RPMI8226 (cell line): ENCODE results near the gene NR3C1.

ENCODE experiments used
- DNase-seq: peaks from one replicate; pipeline ENCODE4 v3.0.0-alpha.2; 2015

NR3C1 gene

GRCh38 chr5:143425835-143426234 is 22.3 kb upstream of the NR3C1 start:
- DNase-seq, result no peak

- DNase-seq, result no peak
Measured at GRCh38 chr5:143418140-143418866, 14.8 kb upstream of the NR3C1 start.

- DNase-seq, result no peak
Measured at GRCh38 chr5:143417503-143418139, 14.1 kb upstream of the NR3C1 start.

DNA sequence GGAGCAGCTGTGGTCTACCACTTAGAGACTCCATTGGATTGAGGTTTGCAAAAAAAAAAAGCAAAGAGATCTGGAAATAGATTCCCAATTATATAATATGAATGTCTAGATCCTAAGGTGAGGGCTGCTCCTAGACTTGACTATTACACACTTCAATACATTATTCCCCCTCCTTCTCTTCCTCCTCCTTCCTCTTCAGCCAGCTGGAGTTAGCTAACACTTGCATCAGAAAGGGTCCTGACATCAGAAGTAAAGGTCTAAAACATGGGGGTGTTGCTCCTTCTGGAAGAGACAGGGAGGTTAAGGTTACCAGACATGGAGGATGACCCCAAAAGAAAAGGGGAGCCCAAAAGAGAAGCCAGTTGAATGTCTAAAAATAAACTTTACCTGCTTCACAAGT is 12.9 kb upstream of the NR3C1 start:
- no peak for DNase-seq

DNA sequence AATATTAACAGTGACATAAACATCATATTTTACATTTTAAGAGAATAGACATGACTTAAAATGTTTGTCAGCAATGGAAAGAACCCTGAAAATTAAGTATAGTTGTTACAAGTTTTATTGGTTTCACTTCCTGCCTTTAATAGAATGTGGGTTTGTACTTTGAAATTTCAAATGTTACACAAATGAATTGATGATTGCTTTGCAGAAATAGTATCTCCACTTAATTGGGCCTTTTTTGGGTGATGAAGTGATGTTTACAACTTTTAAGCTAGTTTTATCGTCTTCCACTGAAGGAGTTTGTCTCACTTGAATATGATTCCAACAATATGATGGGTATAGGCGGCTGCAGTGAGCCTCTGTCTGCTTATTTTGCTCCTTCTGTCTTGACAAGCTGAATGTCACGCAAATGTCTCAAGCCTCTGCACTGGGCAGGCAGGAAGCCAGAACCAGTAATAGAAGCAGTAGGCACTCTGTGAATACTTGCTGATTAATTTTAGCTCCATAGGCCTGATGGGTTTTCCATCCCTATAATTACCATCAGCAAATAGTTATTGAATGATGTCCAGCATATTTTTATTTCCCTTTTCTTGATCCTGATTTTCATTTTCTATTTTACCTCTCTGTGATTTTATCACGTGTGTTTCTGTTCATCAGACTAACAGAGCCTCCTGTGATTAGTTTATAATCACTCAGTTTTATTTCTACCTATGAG is 10.6 kb upstream of the NR3C1 start:
- peak; percentile 11 for DNase-seq

GRCh38 chr5:143412661-143413342 is 9.3 kb upstream of the NR3C1 start:
- DNase-seq, result peak; percentile 0

DNA sequence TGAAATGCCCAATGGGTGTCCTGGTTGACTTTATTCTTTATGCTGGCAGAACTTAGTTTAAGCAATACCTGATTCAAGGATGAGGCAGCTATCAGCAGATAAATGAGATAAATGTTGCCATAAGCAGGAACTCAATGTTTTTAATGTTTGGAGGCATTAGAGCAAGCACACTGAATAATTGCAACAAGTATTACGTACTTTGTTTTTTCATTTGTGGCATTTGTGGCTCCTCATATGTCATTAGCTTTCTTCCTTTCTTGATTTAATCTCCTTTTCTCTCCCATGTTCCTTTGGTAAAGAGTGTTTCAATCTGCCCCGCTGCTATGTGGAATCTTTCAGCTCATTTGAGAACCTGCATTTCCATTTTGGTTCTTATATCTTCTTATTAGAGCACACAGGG is 6.4 kb upstream of the NR3C1 start:
- DNase-seq, result no peak

GRCh38 chr5:143406408-143406807 is 2.9 kb upstream of the NR3C1 start:
- DNase-seq, result peak; percentile 0

- DNase-seq, result no peak
Measured at GRCh38 chr5:143405849-143406098, 2.3 kb upstream of the NR3C1 start.

- DNase-seq, result peak; percentile 93
Measured at GRCh38 chr5:143405063-143405848, 1.8 kb upstream of the NR3C1 start.

- DNase-seq, result peak; percentile 88
Measured at GRCh38 chr5:143404416-143405062, 1.1 kb upstream of the NR3C1 start.

DNA sequence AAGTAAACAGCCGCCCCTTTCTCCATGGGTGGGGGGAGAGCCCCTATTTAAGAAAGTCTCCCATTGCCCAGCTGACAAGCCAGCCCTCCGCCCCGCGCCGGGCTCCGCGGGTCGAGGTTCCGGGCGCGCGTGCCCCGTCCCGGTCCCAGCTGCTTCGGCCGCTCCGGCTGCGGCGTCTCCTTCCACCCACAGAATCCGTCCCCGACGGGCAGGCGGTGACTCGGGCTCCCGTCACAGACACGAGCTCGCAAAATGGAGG is 223 bp downstream of the NR3C1 start:
- no peak for DNase-seq

- DNase-seq, result peak; percentile 69
Measured at GRCh38 chr5:143402553-143403333, 743 bp downstream of the NR3C1 start.

GRCh38 chr5:143402017-143402552 is 1.4 kb downstream of the NR3C1 start:
- DNase-seq, result peak; percentile 52

- DNase-seq, result no peak
Measured at GRCh38 chr5:143401227-143402016, 2.1 kb downstream of the NR3C1 start.

DNA sequence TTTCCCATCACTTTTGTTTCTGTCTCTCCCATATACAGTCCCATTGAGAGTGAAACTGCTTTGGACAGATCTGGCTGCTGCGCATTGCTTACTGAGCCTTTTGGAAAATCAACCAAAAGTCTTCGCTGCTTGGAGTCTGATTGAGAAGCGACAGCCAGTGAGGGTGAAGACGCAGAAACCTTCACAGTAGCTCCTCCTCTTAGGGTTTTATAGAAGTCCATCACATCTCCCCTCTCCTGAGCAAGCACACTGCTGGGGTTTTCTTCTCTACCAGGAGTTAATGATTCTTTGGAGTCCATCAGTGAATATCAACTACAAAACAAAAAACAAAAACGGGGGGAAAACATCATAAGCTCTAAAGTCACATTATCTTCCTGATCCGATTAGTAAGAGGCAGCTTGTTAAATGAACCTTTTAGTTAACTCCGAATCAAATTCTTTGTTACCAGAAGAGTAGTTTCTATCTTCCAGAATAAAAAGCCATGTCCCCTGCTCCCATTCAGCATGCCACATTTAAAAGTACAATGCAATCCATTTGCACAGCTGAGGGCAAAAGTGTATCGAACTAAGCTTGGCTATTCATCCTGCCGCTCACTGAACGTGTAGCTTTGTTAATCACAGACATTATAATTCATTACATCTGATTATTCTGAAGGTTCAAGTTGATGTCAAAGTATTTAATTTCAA is 2.8 kb downstream of the NR3C1 start:
- DNase-seq, result peak; percentile 82

DNA sequence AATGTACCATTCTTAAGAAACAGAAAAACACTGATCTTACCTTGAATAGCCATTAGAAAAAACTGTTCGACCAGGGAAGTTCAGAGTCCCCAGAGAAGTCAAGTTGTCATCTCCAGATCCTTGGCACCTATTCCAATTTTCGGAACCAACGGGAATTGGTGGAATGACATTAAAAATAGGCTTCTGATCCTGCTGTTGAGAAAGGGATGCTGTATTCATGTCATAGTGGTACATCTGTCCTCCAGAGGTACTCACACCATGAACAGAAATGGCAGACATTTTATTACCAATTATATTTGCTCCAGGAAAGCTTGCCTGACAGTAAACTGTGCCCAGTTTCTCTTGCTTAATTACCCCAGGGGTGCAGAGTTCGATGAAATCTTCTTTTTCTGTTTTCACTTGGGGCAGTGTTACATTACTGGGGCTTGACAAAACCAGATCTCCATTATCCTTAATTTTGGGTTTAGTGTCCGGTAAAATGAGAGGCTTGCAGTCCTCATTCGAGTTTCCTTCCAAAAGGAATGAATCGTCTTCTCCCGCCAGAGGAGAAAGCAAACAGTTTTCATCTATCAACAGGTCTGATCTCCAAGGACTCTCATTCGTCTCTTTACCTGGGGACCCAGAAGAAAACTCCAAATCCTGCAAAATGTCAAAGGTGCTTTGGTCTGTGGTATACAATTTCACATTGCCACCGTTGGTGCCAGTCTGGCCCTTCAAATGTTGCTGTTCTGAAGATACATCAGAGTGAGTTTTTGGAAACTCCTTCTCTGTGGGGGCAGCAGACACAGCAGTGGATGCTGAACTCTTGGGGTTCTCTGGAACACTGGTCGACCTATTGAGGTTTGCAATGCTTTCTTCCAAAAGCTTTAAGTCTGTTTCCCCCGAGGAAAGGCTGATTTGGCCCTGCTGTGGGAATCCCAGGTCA is 3.6 kb downstream of the NR3C1 start:
- DNase-seq, result no peak

DNA sequence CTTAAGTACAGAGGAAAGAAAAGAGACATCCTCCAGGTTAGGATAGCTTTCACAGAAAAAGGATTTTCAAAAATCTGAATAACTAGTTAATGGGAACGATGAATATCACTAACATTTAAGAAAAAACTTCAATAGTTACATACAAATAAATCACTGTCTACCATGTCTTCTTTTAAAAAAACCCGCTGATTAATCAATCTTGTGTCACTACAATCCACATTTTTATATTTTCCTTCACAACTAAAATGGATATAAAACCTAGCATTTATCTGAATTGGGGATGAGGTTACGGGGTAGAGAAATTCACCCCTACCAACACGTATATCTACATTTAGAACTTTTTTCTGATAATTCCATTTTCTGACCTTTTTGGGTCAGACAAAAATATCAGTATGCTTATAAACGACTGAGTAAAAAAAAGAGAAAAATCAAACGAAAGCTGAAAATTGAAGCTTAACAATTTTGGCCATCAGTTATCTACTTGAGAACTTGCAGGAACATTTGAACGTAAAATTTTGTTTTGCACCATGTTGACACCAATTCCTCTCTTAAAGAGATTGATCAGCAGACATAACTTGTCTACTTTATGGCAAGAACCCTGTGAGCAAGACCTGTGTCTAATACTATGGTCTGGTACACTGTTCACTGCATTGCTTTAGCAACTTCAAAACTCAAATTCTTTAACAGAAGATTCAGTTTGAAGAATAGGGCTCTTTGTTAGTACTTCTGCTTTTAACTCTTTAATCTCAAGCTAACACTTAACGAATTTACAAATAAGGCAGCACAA is 4.8 kb downstream of the NR3C1 start:
- DNase-seq, result peak; percentile 56
